ENCODE measurements around the gene GSE1.

GSE1 gene

GRCh38 chr16:85639529-85640253 is 26.6 kb downstream of the GSE1 start:
- ChIA-PET POLR2A (interaction anchor here (0.6 kb wide), 1 partner anchor 18 kb away, joined by 3 read pairs; no protein-coding TSS in a partner anchor), CTCF (interaction anchor here (0.6 kb wide), 1 partner anchor 1810 kb away, joined by 6 read pairs; no protein-coding TSS in a partner anchor)
- H3K27ac ChIP-seq (ENCODE audit: extremely low read depth, low read depth, low read length), result no peak overlapping the region
- H3K36me3 ChIP-seq (ENCODE audit: control insufficient read depth in 2 of 2, insufficient read depth in 1 of 2, low read length in 2 of 2), result peaks cover 0 to 82% of the 10 kb centered on the region in 2 experiments; a peak in 2 of 3 replicates
- H3K9me3 ChIP-seq (ENCODE audit: control insufficient read depth, insufficient read depth, low read depth, low read length), result no peaks in the 10 kb centered on the region
- no peaks in the 10 kb centered on the region for H3K4me1 ChIP-seq (ENCODE audit: control insufficient read depth, insufficient read depth, low read length)
- no peak for TF ChIP-seq ZNF843 (tag by site-specific recombination; IDR thresholded peaks at IDR 0.05)
- TF ChIP-seq, protein P1, sequence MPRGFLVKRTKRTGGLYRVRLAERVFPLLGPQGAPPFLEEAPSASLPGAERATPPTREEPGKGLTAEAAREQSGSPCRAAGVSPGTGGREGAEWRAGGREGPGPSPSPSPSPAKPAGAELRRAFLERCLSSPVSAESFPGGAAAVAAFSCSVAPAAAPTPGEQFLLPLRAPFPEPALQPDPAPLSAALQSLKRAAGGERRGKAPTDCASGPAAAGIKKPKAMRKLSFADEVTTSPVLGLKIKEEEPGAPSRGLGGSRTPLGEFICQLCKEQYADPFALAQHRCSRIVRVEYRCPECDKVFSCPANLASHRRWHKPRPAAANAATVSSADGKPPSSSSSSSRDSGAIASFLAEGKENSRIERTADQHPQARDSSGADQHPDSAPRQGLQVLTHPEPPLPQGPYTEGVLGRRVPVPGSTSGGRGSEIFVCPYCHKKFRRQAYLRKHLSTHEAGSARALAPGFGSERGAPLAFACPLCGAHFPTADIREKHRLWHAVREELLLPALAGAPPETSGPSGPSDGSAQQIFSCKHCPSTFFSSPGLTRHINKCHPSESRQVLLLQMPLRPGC (tag by site-specific recombination; IDR thresholded peaks at IDR 0.05), result no peak
- TF ChIP-seq ZFHX2 (tag by site-specific recombination; conservative IDR thresholded peaks at IDR 0.05), result peak; percentile 23; the same call in 1 of the 2 replicates
- TF ChIP-seq GLIS1 (tag by site-specific recombination; IDR thresholded peaks at IDR 0.05), result no peak
- no peak for TF ChIP-seq KLF17 (tag by site-specific recombination; IDR thresholded peaks at IDR 0.05)
- TF ChIP-seq ZNF19 (tag by site-specific recombination; IDR thresholded peaks at IDR 0.05; ENCODE audit: low read depth), result no peak
- no peak for TF ChIP-seq ZNF175 (tag by site-specific recombination; IDR thresholded peaks at IDR 0.05)
- no peak for TF ChIP-seq ZNF157 (tag by site-specific recombination; IDR thresholded peaks at IDR 0.05)
- H3K4me3 ChIP-seq (ENCODE audit: low read depth, low read length), result no peak overlapping the region

- ChIA-PET CTCF (no interaction called here), POLR2A (no interaction called here)
- Histone ChIP-seq H3K4me3 (ENCODE audit: low read depth, low read length) (no peak overlapping the region), H3K27ac (ENCODE audit: extremely low read depth, low read depth, low read length) (no peak overlapping the region), H3K4me1 (ENCODE audit: control insufficient read depth, insufficient read depth, low read length) (no peaks in the 10 kb centered on the region), H3K36me3 (ENCODE audit: control insufficient read depth in 2 of 2, insufficient read depth in 1 of 2, low read length in 2 of 2) (peaks cover 0 to 81% of the 10 kb centered on the region in 2 experiments; a peak in 2 of 3 replicates), H3K9me3 (ENCODE audit: control insufficient read depth, insufficient read depth, low read depth, low read length) (no peaks in the 10 kb centered on the region)
- TF ChIP-seq SCRT2 (tag by site-specific recombination; IDR thresholded peaks at IDR 0.05), result peak; percentile 35; the same call in 1 of the 2 replicates
- TF ChIP-seq ZFHX2 (tag by site-specific recombination; conservative IDR thresholded peaks at IDR 0.05), result no peak
These were observed 27.1 kb downstream of the GSE1 start for GRCh38 chr16:85640254-85640558.

DNA sequence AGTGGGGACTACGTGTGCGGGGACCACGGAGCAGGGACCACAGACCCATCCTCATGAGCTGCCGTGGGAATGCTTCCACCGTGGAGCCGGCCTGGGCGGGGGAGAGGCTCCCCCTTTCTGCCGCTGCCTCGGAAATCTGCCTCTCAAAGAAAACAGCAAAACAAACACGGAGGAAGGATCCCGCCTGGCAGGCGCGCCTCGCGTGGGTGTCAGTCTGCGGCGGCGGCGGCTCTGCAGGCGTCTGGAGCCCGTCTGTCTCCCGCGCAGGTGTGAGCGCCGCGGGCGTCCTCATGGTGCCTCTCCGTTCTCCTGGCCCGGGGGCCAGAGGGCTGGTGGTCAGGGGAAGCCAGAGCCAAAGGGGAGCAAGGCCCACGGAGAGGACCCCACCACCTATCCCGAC is 27.5 kb downstream of the GSE1 start:
- Histone ChIP-seq H3K4me3 (ENCODE audit: low read depth, low read length) (no peak overlapping the region), H3K9me3 (ENCODE audit: control insufficient read depth, insufficient read depth, low read depth, low read length) (no peaks in the 10 kb centered on the region), H3K36me3 (ENCODE audit: control insufficient read depth in 2 of 2, insufficient read depth in 1 of 2, low read length in 2 of 2) (peaks cover 0 to 81% of the 10 kb centered on the region in 2 experiments; a peak in 2 of 3 replicates), H3K27ac (ENCODE audit: extremely low read depth, low read depth, low read length) (no peak overlapping the region), H3K4me1 (ENCODE audit: control insufficient read depth, insufficient read depth, low read length) (no peaks in the 10 kb centered on the region)
- CTCF ChIA-PET, result no interaction called here
- TF ChIP-seq ZNF341 (tag by site-specific recombination; IDR thresholded peaks at IDR 0.05; ENCODE audit: low read depth) (no peak), ZNF391 (tag by site-specific recombination; IDR thresholded peaks at IDR 0.05; ENCODE audit: borderline replicate concordance, low read depth) (no peak), FEZF1 (tag by site-specific recombination; IDR thresholded peaks at IDR 0.05) (no peak), ZNF121 (tag by site-specific recombination; IDR thresholded peaks at IDR 0.05) (no peak), ZNF555 (tag by site-specific recombination; conservative IDR thresholded peaks at IDR 0.05) (no peak)
- TF ChIP-seq, protein P2, sequence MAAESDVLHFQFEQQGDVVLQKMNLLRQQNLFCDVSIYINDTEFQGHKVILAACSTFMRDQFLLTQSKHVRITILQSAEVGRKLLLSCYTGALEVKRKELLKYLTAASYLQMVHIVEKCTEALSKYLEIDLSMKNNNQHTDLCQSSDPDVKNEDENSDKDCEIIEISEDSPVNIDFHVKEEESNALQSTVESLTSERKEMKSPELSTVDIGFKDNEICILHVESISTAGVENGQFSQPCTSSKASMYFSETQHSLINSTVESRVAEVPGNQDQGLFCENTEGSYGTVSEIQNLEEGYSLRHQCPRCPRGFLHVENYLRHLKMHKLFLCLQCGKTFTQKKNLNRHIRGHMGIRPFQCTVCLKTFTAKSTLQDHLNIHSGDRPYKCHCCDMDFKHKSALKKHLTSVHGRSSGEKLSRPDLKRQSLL (tag by site-specific recombination; IDR thresholded peaks at IDR 0.05), result no peak
- POLR2A ChIA-PET, result no interaction called here
